ENCODE results near the gene KAT7. TPM values are rescaled to one million over a fixed set of nuclear protein-coding genes. Genes with fewer than 3 reads are reported as not detected.

The KAT7 gene
- 26.3 to 31.3 TPM (median 27.6 TPM) in 5 replicates for total RNA-seq (2022; extraction: Qiagen RNA extraction)

GRCh38 chr17:49788478-49789242, at the start of gene KAT7:
KAT7 (plus strand) TSS chr17:49788681; CDS start chr17:49788835, 154 bp downstream.

GRCh38 chr17:49763735-49764558, 24.5 kb upstream of the KAT7 start, which contains the start of gene FAM117A:
FAM117A (minus strand) TSS chr17:49764131; CDS start chr17:49764087, 44 bp downstream.

GRCh38 chr17:49848019-49848473, 59.6 kb downstream of the KAT7 start, which contains the start of gene TAC4:
TAC4 (minus strand) TSS chr17:49848069; CDS start chr17:49848017, 52 bp downstream.

Other genes with a start within 250 kb of the KAT7 start
- 1.1 to 1.5 TPM (median 1.5 TPM) in 5 replicates for gene NXPH3, start 212.8 kb upstream of the KAT7 start, total RNA-seq (2022; extraction: Qiagen RNA extraction)
- 40.5 to 47.9 TPM (median 42.3 TPM) in 5 replicates for gene SPOP, start 110.6 kb upstream of the KAT7 start, total RNA-seq (2022; extraction: Qiagen RNA extraction)
- 87.4 to 95.8 TPM (median 89.0 TPM) in 5 replicates for gene SLC35B1, start 80.7 kb upstream of the KAT7 start, total RNA-seq (2022; extraction: Qiagen RNA extraction)
- gene FAM117A, start 24.6 kb upstream of the KAT7 start, total RNA-seq (2022; extraction: Qiagen RNA extraction) = 1.3 to 1.9 TPM (median 1.8 TPM) in 5 replicates
- not detected in 5 replicates for gene TAC4, start 59.4 kb downstream of the KAT7 start, total RNA-seq (2022; extraction: Qiagen RNA extraction)
- gene DLX4, start 180.5 kb downstream of the KAT7 start, total RNA-seq (2022; extraction: Qiagen RNA extraction) = 1.9 to 2.7 TPM (median 2.6 TPM) in 5 replicates
- 0.05 to 0.11 TPM (median 0.08 TPM) in 5 replicates for gene DLX3, start 206.5 kb downstream of the KAT7 start, total RNA-seq (2022; extraction: Qiagen RNA extraction)

Measured in A549 treated with AZD2906 at 1 μM for 4 hours (cell line).